Astrocyte of the cerebellum (primary cell): ENCODE data around the gene GSTA1.
"Not testable (repeated sequence)": the region's sequence is repeated elsewhere in the genome, so short reads cannot be mapped to it uniquely, and the experiment has no call there.

Source experiments
- DNase-seq: peaks from one replicate; pipeline ENCODE4 v3.0.0-alpha.2; 2011; ENCODE audit warnings: low read depth
- H3K4me3 ChIP-seq: 2 replicates; pipeline ENCODE4 v1.5.1; 2011; ENCODE audit warnings: mild to moderate bottlenecking, low read depth, low read length, moderate library complexity
- CTCF ChIP-seq: IDR thresholded peaks from 2 replicates; pipeline ENCODE4 v1.5.1; 2012; ENCODE audit warnings: low read length, low read depth, moderate library complexity, mild to moderate bottlenecking; ENCODE audit errors: missing control alignments
- in situ Hi-C: cut with HindIII; loops from 2 replicates; pipeline ENCODE4 v1.10.0; 2017; ENCODE audit warnings: low sequenced_read_pairs

Gene GSTA1

GRCh38 chr6:52834481-52834880 is 30.9 kb upstream of the GSTA1 start:
- TF ChIP-seq CTCF, result no peak
- in situ Hi-C loops, result no loop called here
- no peak overlapping the region for H3K4me3 ChIP-seq
- DNase-seq, result no peak

- in situ Hi-C loops, DNase-seq, H3K4me3 ChIP-seq: not testable (repeated sequence)
These were observed 27.3 kb upstream of the GSTA1 start for GRCh38 chr6:52830869-52831268.

- DNase-seq, result no peak
- TF ChIP-seq CTCF, result no peak
- in situ Hi-C loops, result no loop called here
These were observed 25.6 kb upstream of the GSTA1 start for GRCh38 chr6:52829046-52829817.

GRCh38 chr6:52828621-52829020 is 25.0 kb upstream of the GSTA1 start:
- H3K4me3 ChIP-seq, DNase-seq, in situ Hi-C loops: not testable (repeated sequence)

More at GRCh38 chr6:52829046-52829817, 25.6 kb upstream of the GSTA1 start:
- no peak overlapping the region for H3K4me3 ChIP-seq

- DNase-seq, in situ Hi-C loops, H3K4me3 ChIP-seq: not testable (repeated sequence)
These were observed 23.6 kb upstream of the GSTA1 start for GRCh38 chr6:52827073-52827783.

GRCh38 chr6:52826513-52826912 is 22.9 kb upstream of the GSTA1 start:
- TF ChIP-seq CTCF, result no peak
- no peak for DNase-seq
- in situ Hi-C loops, result no loop called here
- H3K4me3 ChIP-seq, result no peak overlapping the region

GRCh38 chr6:52825900-52826459 is 22.4 kb upstream of the GSTA1 start:
- DNase-seq, H3K4me3 ChIP-seq, in situ Hi-C loops: not testable (repeated sequence)

GRCh38 chr6:52825270-52825793 is 21.7 kb upstream of the GSTA1 start:
- in situ Hi-C loops, DNase-seq, H3K4me3 ChIP-seq: not testable (repeated sequence)

GRCh38 chr6:52821842-52822241 is 18.2 kb upstream of the GSTA1 start:
- in situ Hi-C loops, result no loop called here
- TF ChIP-seq CTCF, result no peak
- no peak for DNase-seq
- H3K4me3 ChIP-seq, result no peak overlapping the region
